OCI-LY1 (cell line): Measurements from ENCODE around the gene DNAJC16.

ENCODE experiments used
- EZH2 ChIP-seq: fragments of 200-600 bp; sonication (generic), shearing (Covaris generic); IDR thresholded peaks from 2 replicates; pipeline ENCODE4 v1.8.0; 2017; ENCODE audit warnings: borderline replicate concordance, mixed run types, mild to moderate bottlenecking, antibody characterized with exemption, low read length, moderate library complexity, mixed read lengths
- TF ChIP-seq, protein P1 (sequence below): fragments of 200-600 bp; sonication (generic), shearing (Covaris generic); IDR thresholded peaks from 2 replicates; pipeline ENCODE4 v1.5.1; 2017; ENCODE audit warnings: mild to moderate bottlenecking, antibody characterized with exemption, low read length, moderate library complexity, mixed read lengths

DNA sequence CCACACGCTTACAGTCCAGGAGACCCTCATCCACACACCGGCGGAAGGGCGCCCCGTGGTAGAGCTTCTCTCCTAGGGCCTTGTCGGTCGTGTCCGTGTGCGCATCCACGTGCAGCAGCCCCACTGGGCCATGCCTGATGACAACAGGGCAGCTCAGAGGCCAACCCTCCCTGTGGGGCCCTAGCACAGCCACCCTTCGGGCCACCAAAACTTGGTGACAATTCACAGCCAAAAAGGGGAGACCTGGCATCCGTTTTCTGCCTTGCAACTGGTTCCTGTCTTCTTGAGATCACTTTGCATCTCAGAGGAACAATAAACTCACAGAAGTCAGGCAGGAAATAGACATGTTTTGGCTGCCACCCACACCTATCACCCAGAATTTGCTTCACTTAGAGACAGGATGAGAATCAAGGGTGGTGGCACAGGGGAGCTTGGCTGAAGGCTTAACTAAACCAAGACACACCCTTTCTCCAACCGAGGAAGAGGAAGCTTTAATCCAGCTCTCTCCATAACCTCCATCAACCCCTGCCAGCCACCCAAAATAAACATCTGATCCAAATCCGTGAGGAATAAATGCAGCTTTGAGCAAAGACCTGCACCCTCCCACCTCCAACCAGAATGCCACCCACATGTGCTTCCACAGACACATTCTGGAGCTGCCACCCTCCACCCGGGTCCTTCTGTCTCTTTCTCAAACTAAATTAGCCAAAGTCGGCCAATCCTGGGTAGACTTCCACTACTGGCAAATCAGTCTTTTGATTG, 52.5 kb downstream of the DNAJC16 start:
- TF ChIP-seq, protein P1, sequence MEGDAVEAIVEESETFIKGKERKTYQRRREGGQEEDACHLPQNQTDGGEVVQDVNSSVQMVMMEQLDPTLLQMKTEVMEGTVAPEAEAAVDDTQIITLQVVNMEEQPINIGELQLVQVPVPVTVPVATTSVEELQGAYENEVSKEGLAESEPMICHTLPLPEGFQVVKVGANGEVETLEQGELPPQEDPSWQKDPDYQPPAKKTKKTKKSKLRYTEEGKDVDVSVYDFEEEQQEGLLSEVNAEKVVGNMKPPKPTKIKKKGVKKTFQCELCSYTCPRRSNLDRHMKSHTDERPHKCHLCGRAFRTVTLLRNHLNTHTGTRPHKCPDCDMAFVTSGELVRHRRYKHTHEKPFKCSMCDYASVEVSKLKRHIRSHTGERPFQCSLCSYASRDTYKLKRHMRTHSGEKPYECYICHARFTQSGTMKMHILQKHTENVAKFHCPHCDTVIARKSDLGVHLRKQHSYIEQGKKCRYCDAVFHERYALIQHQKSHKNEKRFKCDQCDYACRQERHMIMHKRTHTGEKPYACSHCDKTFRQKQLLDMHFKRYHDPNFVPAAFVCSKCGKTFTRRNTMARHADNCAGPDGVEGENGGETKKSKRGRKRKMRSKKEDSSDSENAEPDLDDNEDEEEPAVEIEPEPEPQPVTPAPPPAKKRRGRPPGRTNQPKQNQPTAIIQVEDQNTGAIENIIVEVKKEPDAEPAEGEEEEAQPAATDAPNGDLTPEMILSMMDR, result no peak
- no peak for TF ChIP-seq EZH2
